Choroid plexus epithelial cell (primary cell): Measurements from ENCODE around the gene CNOT3.
"Not testable (repeated sequence)": the region's sequence is repeated elsewhere in the genome, so short reads cannot be mapped to it uniquely, and the experiment has no call there.

Source experiments
- DNase-seq: peaks from one replicate; pipeline ENCODE4 v3.0.0-alpha.2; 2010; ENCODE audit warnings: low read depth
- H3K4me3 ChIP-seq: 2 replicates; pipeline ENCODE4 v1.5.1; 2011; ENCODE audit warnings: low read depth, mild to moderate bottlenecking, control low read depth, low read length, moderate library complexity
- CTCF ChIP-seq: conservative IDR thresholded peaks from 2 replicates; pipeline ENCODE4 v1.5.1; 2011; ENCODE audit warnings: low read depth, mild to moderate bottlenecking, control low read depth, inconsistent platforms, low read length, moderate library complexity

Gene CNOT3

GRCh38 chr19:54189735-54190502 is 52.4 kb downstream of the CNOT3 start:
- H3K4me3 ChIP-seq, result peak overlapping the region; percentile 83
- no peak for TF ChIP-seq CTCF
- DNase-seq, result peak; percentile 100

- peak overlapping the region; percentile 85 for H3K4me3 ChIP-seq
- no peak for TF ChIP-seq CTCF
- peak; percentile 100 for DNase-seq
Observed at GRCh38 chr19:54190503-54191010, 53.0 kb downstream of the CNOT3 start.

GRCh38 chr19:54191011-54191810 is 53.6 kb downstream of the CNOT3 start, which contains the start of gene TSEN34:
Gene TSEN34 (plus strand): TSS chr19:54191308. CDS start chr19:54191365, 57 bp downstream.
- peak within 1 kb of the TSS; percentile 85 for H3K4me3 ChIP-seq
- DNase-seq, result peak; percentile 84
- TF ChIP-seq CTCF, result no peak

GRCh38 chr19:54191811-54192453 is 54.4 kb downstream of the CNOT3 start:
- TF ChIP-seq CTCF, result no peak
- no peak for DNase-seq
- peak overlapping the region; percentile 85 for H3K4me3 ChIP-seq

- DNase-seq, result no peak
- TF ChIP-seq CTCF, result no peak
- H3K4me3 ChIP-seq, result no peak overlapping the region
Observed at GRCh38 chr19:54193011-54193410, 55.4 kb downstream of the CNOT3 start.

- H3K4me3 ChIP-seq, DNase-seq: not testable (repeated sequence)
Observed at GRCh38 chr19:54194463-54194862, 56.9 kb downstream of the CNOT3 start.

- no peak for TF ChIP-seq CTCF
- no peak overlapping the region for H3K4me3 ChIP-seq
- no peak for DNase-seq
Observed at GRCh38 chr19:54196536-54196935, 59.0 kb downstream of the CNOT3 start.
